Stimulated activated CD8-positive, alpha-beta memory T cell treated with anti-CD3 and anti-CD28 coated beads, Interleukin-15, amount 100 ng/mL, for 1 hour (primary cell): Measurements from ENCODE around the gene FAM170B.

Experiments
- DNase-seq: peaks from one replicate; pipeline ENCODE4 v3.0.0-alpha.2; 2020; ENCODE audit warnings: low read depth

Gene FAM170B

GRCh38 chr10:49152037-49152436, 18.2 kb upstream of the FAM170B start:
- no peak for DNase-seq

- DNase-seq = no peak
Observed at GRCh38 chr10:49151481-49151880, 17.7 kb upstream of the FAM170B start.

- no peak for DNase-seq
Observed at GRCh38 chr10:49151025-49151445, 17.2 kb upstream of the FAM170B start.

DNA sequence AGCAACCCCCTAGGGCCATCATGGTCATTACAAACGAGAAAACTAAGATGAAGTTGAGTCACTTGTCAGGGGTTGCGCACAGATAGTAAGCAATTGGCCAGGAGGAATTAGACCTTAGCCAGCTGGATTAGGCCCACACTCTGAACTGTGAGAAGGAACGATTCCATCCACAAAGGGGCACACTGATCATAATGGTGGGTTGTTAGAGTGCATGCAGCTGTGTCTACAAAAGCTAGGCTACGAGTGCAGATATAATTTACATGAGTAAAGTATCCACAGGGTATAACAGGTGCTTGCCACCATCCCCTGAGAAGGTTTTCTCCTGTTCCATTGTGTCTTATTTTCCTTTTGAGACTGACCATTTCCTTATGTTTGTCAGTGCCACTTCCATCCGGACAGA, 16.6 kb upstream of the FAM170B start:
- no peak for DNase-seq

DNA sequence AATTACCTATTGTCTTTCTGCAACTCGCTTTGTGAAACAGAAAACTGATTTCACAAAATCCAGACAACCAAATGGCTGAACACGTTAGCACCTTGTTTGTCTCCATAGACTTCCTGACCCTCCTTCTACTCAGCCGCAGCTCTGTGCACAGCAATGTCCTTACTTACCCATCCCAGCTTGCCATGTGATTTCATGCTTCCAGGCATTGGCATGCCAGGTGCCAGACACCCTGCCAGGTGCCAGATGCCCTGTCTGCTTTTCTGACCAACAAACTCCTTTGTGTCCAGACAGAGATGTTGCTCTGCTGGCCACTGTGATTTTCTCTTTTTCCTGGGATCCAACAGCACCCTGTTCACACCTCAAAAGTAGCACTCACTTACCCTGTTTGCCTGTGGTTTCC, 16.1 kb upstream of the FAM170B start:
- no peak for DNase-seq

GRCh38 chr10:49144058-49144720, 10.4 kb upstream of the FAM170B start:
- DNase-seq = no peak

DNA sequence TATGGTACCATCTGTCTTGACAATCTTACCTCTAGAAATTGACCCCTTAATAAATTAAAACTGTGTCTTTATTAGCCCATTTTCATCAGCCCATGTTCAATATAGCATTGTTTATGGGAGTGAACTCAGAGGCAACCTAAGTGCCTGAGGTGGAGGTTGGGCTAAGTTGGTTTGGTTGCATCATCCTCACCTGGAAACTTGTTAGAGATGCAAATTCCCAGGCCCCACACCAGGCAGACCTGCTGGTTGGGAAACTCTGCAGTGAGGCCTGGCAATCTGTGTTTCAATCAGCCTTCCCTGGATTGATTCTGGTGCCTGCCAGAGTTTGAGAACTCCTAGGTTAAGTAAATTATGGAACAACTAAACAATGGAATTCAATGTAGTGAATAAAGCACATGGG, 9.4 kb upstream of the FAM170B start:
- DNase-seq = no peak

- DNase-seq = no peak
Observed at GRCh38 chr10:49141541-49142332, 7.9 kb upstream of the FAM170B start.

DNA sequence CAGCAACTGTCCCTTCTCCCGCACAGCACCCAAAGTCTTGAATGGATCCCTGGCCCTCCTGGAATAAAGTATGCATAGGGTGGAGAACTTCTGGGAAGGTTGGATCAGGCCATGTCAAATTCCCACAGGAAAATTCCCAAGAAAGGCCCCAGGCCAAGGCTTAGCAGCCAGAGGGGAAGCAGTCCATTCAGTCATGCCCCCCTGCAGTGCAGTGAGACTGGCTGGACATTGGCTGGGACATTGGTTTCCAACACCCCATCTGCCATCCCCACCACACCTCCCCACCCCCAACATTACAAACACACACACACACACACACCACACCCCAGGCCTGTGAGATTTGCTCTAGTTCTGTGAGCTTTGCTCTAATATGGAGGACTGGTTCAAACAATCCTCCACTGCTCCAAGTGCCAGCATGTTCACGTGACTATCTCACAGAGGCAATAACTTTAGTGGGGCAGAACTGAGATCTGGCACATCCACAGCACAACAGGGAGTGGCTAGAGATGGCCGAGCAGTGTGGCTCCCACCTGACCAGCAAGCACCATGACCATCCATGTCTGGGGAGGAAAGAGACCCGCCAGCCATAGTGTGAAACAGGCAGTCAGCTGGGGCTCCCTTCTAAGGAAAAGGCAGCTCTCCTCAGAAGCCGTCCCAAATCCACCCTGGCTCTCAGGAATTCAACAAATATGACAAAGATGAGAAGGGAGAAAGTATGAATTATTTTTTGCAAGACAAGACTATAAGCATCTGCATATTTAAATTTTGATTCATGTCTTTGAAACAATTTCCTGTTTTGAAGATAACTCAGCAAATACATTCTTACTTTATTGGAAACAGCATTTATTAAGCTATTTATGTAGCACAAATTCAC, 6.7 kb upstream of the FAM170B start:
- DNase-seq = no peak

DNA sequence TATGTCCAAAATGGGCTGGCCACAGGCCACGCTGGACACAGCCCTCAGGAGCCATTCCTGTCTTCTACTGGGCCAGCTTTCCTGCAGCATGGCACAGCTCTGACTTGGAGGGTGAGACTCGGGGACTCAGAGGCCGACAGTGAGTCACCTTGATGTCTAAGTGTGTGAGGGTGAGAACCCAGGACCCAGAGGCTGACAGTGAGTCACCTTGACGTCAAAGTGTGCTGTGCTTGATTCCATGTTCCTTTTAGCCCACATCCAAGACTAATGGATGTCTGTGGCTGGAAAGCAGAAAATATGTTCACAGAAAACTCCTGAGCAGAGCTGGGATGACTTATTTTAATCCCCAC, 6.0 kb upstream of the FAM170B start:
- no peak for DNase-seq

DNA sequence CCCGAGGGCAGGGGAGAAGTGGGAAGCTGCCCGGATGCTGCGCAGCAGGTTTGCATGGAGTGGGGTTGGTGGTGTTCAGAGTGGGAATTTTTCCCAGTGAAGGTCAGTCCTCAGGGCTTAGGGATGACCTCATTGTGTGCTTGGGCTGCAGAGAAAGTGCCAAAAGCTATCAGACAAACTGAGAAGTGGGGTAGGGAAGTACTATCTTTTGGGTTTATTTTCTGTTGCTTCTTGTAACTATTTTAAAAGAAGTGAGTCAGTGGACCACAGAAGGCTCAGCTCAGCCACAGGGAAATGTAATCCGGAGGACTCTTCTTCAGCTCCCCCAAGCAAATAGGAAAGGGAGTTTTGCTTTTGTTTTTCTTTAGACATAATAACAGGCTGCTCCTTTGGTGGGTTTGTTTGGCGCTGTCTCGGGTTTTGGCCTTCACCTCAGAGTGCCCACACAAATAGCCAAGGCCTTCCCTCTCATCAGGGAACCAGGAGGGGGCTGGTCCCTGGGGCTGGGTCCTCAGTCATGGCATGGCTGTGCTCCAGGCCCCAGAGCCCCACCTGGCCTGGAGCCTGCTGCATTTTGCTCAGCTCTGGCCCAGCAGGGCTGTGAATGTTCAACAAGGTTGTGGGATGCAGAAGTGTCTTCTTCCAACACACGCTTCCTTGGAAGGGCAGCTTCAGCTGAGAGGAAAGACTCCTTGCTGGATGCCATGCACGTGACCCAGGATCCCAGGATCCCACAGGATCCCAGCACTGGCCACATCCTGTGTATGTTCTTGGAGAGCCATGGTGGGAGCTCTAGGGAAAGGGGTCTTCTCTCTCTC, 5.4 kb upstream of the FAM170B start:
- DNase-seq = no peak

DNA sequence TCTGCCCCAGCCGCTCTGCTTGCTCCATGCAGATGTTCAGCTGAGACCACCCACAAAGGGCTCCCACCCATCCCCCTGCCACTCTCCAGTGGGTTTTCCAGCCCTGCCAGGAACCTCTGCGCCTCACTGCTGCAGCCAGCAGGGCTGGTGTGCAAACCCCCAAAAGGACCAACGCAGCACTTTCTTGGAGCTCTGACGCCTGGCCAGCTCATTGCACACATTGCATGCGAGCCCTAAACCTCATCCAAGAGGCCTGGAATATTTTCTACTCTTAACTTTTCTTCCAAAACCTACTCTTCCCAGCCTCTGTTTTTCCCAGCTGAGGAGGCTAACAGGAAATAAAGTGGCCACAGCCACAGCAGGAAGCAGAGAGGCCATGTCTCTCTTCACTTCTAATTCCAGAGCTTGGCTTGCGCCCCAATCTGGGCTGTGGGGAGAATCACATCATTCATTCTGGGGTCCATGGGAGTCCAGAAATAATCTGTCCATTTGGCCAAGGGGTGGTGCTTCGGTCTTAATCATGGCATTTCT, 4.6 kb upstream of the FAM170B start:
- DNase-seq = no peak

- DNase-seq = no peak
Observed at GRCh38 chr10:49136525-49136924, 2.7 kb upstream of the FAM170B start.

DNA sequence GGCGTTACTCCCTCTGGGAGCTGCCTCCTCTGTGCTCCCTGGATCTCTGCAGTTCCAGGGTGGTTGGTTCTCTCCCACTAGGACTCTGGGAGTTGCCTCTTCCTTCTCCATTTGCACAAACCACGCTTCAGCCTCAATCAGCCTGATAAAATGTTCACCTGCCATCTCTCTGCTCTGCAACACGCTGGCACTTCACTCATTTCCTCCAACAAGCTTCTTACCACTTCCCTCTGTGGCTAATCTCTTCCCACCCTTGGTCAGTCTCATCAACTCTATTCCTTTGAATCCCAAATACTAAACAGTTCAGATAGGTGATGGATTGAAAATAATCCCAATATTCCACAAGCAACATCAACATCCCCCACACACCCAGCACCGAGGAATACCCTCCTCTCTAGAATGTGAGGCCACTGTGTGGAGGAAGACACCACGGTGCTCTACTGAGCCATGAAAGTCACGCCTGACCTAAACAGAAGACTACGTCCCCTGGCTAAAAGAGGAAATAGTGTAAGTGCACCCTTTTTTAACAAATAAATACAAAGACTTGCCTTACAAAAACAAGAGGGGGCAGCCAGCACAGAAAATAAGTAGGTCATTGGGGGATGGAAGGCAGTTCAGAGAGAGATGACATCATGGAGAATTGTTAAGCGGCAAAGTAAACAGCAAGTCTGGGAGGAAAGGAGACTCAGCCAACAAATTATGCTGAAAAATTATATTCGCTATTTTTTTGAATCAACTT, 1.9 kb upstream of the FAM170B start:
- no peak for DNase-seq

DNA sequence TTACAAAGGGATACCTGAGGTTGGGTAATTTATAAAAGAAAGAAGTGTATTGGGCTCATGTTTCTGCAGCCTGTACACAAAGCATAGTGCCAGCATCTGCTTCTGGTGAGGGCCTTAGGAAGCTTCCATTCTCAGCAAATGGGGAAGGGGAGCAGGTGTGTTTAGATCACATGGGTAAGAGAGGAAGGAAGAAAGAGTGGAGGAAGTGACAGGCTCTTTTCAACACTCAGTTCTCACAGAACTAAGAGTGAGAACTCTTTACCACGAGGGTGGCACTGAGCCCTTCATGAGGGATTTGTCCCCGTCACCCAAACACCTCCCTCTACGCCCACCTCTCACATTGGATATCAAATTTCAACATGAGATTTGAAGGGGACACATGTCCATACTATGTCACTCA, 506 bp upstream of the FAM170B start:
- no peak for DNase-seq

DNA sequence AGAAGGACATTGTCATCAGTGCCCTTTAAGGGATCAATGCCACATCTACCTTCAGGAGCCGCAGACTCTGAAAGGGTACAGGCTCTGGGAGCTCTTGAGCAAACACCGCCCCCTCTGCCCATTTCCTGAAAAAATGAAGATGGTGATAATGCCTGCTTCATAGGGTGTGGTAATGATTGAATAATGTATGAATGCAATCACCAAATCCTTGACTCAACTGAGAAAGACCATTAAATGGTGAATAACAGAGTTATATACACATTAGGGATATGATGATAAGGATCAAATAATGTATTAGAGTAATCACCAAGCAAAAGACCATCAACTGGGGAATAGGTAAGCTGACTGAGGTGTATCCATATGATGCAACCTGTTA, 1.5 kb downstream of the FAM170B start:
- DNase-seq = no peak

DNA sequence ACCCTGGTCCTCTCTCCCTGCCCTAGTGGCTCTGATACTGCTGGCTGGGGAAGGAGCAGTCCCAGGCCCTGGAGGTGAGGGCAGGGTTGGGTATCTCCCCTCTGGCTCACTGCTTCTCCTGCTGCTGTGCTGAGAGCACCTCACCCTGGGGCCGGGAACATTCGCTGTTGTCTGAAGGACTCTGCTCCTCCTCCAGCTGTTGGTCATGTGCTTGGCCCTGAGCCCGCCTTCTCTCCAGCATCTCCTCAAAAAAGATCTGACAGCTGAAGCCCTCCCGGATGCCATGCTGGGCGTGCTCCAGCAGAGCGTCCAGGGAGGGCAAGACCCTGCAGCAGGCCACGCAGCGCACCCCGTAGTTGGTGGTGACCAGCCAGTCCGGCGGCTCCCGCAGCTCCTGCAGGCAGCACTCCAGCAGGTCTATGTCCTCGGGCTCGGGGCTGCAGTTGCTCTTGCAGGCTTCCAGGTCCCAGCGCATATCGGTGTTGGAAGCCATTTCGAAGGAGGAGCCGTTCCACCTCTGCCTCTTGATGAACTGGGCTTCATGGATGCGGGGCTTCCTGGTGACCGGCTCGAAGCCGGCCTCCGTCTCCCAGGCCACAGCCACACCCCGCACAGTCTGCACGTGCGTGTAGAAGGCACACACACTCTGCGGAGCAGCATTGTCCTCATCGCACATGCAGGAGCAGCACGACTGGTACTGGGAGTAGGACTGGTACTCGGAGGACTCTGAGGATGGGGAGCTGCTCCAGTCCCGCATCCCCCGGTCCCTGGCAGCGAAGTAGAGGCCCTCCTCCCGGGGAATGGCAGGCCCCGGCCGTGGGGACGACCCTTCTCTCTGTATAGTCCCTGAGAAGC, 2.1 kb downstream of the FAM170B start:
- no peak for DNase-seq

DNA sequence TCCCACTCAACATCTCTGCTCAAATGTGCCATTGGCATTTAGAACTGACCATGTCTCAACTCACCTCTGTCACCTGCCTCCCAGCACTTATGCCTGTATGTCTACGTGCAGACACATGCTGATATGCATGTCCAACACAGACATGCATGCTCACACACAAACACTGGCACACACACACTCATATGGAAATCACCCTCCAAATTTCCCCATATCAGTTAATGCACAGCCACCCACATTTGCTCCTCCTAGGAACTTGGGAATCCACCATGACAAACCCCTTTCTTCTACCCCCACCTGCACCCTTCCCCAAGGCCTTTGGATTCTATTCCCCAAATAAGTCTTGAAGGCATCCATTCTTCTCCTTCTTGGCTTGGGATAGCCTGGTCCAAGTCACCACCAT, 4.4 kb downstream of the FAM170B start:
- DNase-seq = no peak

DNA sequence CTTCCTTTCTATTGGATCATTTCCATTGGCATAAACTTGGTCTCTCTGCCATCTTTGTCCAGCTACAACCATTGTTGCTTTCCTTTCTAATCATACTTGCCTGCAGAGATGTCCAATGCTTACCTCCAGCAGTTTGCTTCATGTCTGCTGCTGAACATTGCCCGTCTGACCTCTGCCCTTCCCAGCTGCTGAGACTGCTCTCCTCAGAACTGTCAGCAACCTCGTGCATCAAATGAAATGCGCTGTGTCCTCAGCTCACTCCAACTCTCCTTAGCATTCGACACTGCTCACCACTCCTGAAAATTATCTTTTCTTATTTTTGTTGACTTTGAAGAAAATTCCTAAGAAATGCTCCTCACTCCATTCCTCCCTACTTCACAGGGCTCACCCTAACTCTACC, 5.0 kb downstream of the FAM170B start:
- no peak for DNase-seq
